Ascending aorta (tissue), 2 donors: ENCODE measurements around the gene AQP2. TPM values are rescaled to one million over a fixed set of nuclear protein-coding genes. Genes with fewer than 3 reads are reported as not detected.

Experiments
- DNase-seq, 2 donors: peaks; one replicate each; pipeline ENCODE4 v3.0.0-alpha.2; 2019; ENCODE audit warnings: low spot score in 2 of 2
- H3K27ac ChIP-seq, 2 donors: fragments of 200-600 bp; sonication (generic); one replicate each; pipeline ENCODE4 v1.5.1; 2016 to 2017; ENCODE audit warnings: mild to moderate bottlenecking in 1 of 2
- H3K27me3 ChIP-seq: fragments of 200-600 bp; sonication (generic); one replicate; pipeline ENCODE4 v1.5.1; 2017
- H3K36me3 ChIP-seq, 2 donors: fragments of 200-600 bp; sonication (generic); one replicate each; pipeline ENCODE4 v1.5.1; 2016
- H3K4me1 ChIP-seq, 2 donors: fragments of 200-600 bp; sonication (generic); one replicate each; pipeline ENCODE4 v1.5.1; 2016 to 2017; ENCODE audit warnings: mild to moderate bottlenecking in 1 of 2
- H3K4me3 ChIP-seq, 2 donors: fragments of 200-600 bp; sonication (generic); one replicate each; pipeline ENCODE4 v1.5.1; 2016 to 2017; ENCODE audit warnings: mild to moderate bottlenecking in 1 of 2
- H3K9me3 ChIP-seq, 2 donors: fragments of 200-600 bp; sonication (generic); one replicate each; pipeline ENCODE4 v1.5.1; 2016
- CTCF ChIP-seq, 3 experiments: fragments of 200-600 bp in 2 of 3; fragments of 450-650 bp in 1 of 3; sonication (generic) in 2 of 3; IDR thresholded peaks; one replicate each; pipeline ENCODE4 v1.5.1; 2016 to 2019; ENCODE audit warnings: antibody characterized with exemption in 3 of 3, mild to moderate bottlenecking in 1 of 3, moderate library complexity in 1 of 3
- intact Hi-C: fragments of 100-400 bp; cut with DNase I; formaldehyde crosslinking; loops from one replicate; pipeline ENCODE4 v1.15.1; 2023
- total RNA-seq: library from RNA; depleted of rRNA; stranded (reverse); fragments of >200 nt; gene quantifications from one replicate; pipeline ENCODE4 v1.1.0, GENCODE V29; 2016

AQP2 gene
- total RNA-seq, 1 donor from 2014 or later = not detected

- intact Hi-C loops = no loop called here
- Histone ChIP-seq H3K9me3 (no peaks in the 10 kb centered on the region), H3K36me3 (no peaks in the 10 kb centered on the region), H3K4me3 (no peak overlapping the region), H3K27ac (no peak overlapping the region), H3K4me1 (no peaks in the 10 kb centered on the region), H3K27me3 (no peaks in the 10 kb centered on the region)
- no peak for TF ChIP-seq CTCF (IDR thresholded peaks at IDR 0.05)
- DNase-seq = peak in 1 of 2 donors; percentile 40
Measured at GRCh38 chr12:49925433-49926204, 24.9 kb upstream of the AQP2 start.

GRCh38 chr12:49928471-49928870 lies 22.1 kb upstream of the AQP2 start:
- intact Hi-C loops = no loop called here
- peak in 1 of 2 donors; percentile 24 for DNase-seq
- Histone ChIP-seq H3K27me3 (no peaks in the 10 kb centered on the region), H3K9me3 (no peaks in the 10 kb centered on the region), H3K27ac (no peak overlapping the region), H3K4me1 (no peaks in the 10 kb centered on the region), H3K4me3 (no peak overlapping the region), H3K36me3 (no peaks in the 10 kb centered on the region)
- no peak for TF ChIP-seq CTCF (IDR thresholded peaks at IDR 0.05)

GRCh38 chr12:49929581-49929980 lies 21.0 kb upstream of the AQP2 start:
- H3K4me1 ChIP-seq = no peaks in the 10 kb centered on the region
- no peaks in the 10 kb centered on the region for H3K36me3 ChIP-seq
- H3K27me3 ChIP-seq = no peaks in the 10 kb centered on the region
- intact Hi-C loops = no loop called here
- H3K4me3 ChIP-seq = no peak overlapping the region
- DNase-seq = peak in 1 of 2 donors; percentile 34
- H3K27ac ChIP-seq = no peak overlapping the region
- H3K9me3 ChIP-seq = no peaks in the 10 kb centered on the region
- TF ChIP-seq CTCF (IDR thresholded peaks at IDR 0.05) = no peak

- no peaks in the 10 kb centered on the region for H3K9me3 ChIP-seq
- intact Hi-C loops = no loop called here
- TF ChIP-seq CTCF (IDR thresholded peaks at IDR 0.05) = no peak
- no peak overlapping the region for H3K27ac ChIP-seq
- H3K4me3 ChIP-seq = no peak overlapping the region
- DNase-seq = peak in 1 of 2 donors; percentile 21
- no peaks in the 10 kb centered on the region for H3K36me3 ChIP-seq
- H3K4me1 ChIP-seq = no peaks in the 10 kb centered on the region
- no peaks in the 10 kb centered on the region for H3K27me3 ChIP-seq
Measured at GRCh38 chr12:49930515-49931288, 19.8 kb upstream of the AQP2 start.

GRCh38 chr12:49932023-49932422 lies 18.5 kb upstream of the AQP2 start:
- Histone ChIP-seq H3K27ac (no peak overlapping the region), H3K4me3 (no peak overlapping the region), H3K36me3 (no peaks in the 10 kb centered on the region), H3K27me3 (no peaks in the 10 kb centered on the region), H3K9me3 (no peaks in the 10 kb centered on the region), H3K4me1 (no peaks in the 10 kb centered on the region)
- peak in 1 of 2 donors; percentile 33 for DNase-seq
- intact Hi-C loops = no loop called here
- TF ChIP-seq CTCF (IDR thresholded peaks at IDR 0.05) = no peak
